Measurements from ENCODE around the gene CSK.

- TF ChIP-seq CTCF (IDR thresholded peaks at IDR 0.05 in 4 of 5, conservative IDR thresholded peaks at IDR 0.05 in 1 of 5) (no peak), POLR2A (IDR thresholded peaks at IDR 0.05) (no peak)
Observed at GRCh38 chr15:74779162-74779648, 2.7 kb upstream of the CSK start.

Measured in gastrocnemius medialis (tissue), 4 donors.